ENCODE measurements around the gene EPX.

EPX gene

GRCh38 chr17:58186591-58186990 lies 5.9 kb upstream of the EPX start:
- no peak for DNase-seq (ENCODE audit: low read depth)

- no peak for DNase-seq (ENCODE audit: low read depth)
Measured at GRCh38 chr17:58187063-58187462, 5.5 kb upstream of the EPX start.

- DNase-seq (ENCODE audit: low read depth), result no peak
Measured at GRCh38 chr17:58187675-58188074, 4.9 kb upstream of the EPX start.

- DNase-seq (ENCODE audit: low read depth), result no peak
Measured at GRCh38 chr17:58189436-58190146, 2.9 kb upstream of the EPX start.

GRCh38 chr17:58191241-58191896 lies 1.2 kb upstream of the EPX start:
- no peak for DNase-seq (ENCODE audit: low read depth)

GRCh38 chr17:58193641-58194255 lies 1.2 kb downstream of the EPX start:
- DNase-seq (ENCODE audit: low read depth), result no peak

- DNase-seq (ENCODE audit: low read depth), result no peak
Measured at GRCh38 chr17:58195518-58196123, 3.1 kb downstream of the EPX start.

- no peak for DNase-seq (ENCODE audit: low read depth)
Measured at GRCh38 chr17:58196610-58197009, 4.1 kb downstream of the EPX start.

- DNase-seq (ENCODE audit: low read depth), result peak; percentile 37
Measured at GRCh38 chr17:58200024-58200633, 7.6 kb downstream of the EPX start.

- DNase-seq (ENCODE audit: low read depth), result no peak
Measured at GRCh38 chr17:58202859-58203258, 10.3 kb downstream of the EPX start.

- no peak for DNase-seq (ENCODE audit: low read depth)
Measured at GRCh38 chr17:58204796-58205195, 12.3 kb downstream of the EPX start.

GRCh38 chr17:58205936-58206335 lies 13.4 kb downstream of the EPX start:
- no peak for DNase-seq (ENCODE audit: low read depth)

- DNase-seq (ENCODE audit: low read depth), result no peak
Measured at GRCh38 chr17:58207451-58207850, 14.9 kb downstream of the EPX start.

- no peak for DNase-seq (ENCODE audit: low read depth)
Measured at GRCh38 chr17:58208344-58208743, 15.8 kb downstream of the EPX start.

GRCh38 chr17:58210922-58211321 lies 18.4 kb downstream of the EPX start:
- no peak for DNase-seq (ENCODE audit: low read depth)

GRCh38 chr17:58215685-58216084 lies 23.2 kb downstream of the EPX start:
- no peak for DNase-seq (ENCODE audit: low read depth)

- DNase-seq (ENCODE audit: low read depth), result no peak
Measured at GRCh38 chr17:58217766-58218165, 25.2 kb downstream of the EPX start.

- peak; percentile 94 for DNase-seq (ENCODE audit: low read depth)
Measured at GRCh38 chr17:58219007-58219788, 26.7 kb downstream of the EPX start, which contains the start of gene MKS1. Gene MKS1 (minus strand): TSS chr17:58219255. CDS start chr17:58219230, 25 bp downstream.

- DNase-seq (ENCODE audit: low read depth), result no peak
Measured at GRCh38 chr17:58219789-58220183, 27.3 kb downstream of the EPX start.

GRCh38 chr17:58224315-58224714 lies 31.8 kb downstream of the EPX start:
- no peak for DNase-seq (ENCODE audit: low read depth)

GRCh38 chr17:58227733-58228132 lies 35.2 kb downstream of the EPX start:
- no peak for DNase-seq (ENCODE audit: low read depth)

GRCh38 chr17:58228679-58229078 lies 36.2 kb downstream of the EPX start:
- DNase-seq (ENCODE audit: low read depth), result no peak

Data from stimulated activated CD8-positive, alpha-beta memory T cell treated with anti-CD3 and anti-CD28 coated beads, Interleukin-4, amount 100 ng/mL, for 24 hours (primary cell).